Measurements from ENCODE around the gene LTF. TPM values are rescaled to one million over a fixed set of nuclear protein-coding genes. Genes with fewer than 3 reads are reported as not detected.

LTF gene
- total RNA-seq (not detected), total RNA-seq (0 to 5.8 (median 0.07) reads per million in 172 experiments)
- 0.05 TPM for polyA plus RNA-seq (2013, experiment 1 of 2)
- 0.14 TPM for polyA plus RNA-seq (2013, experiment 2 of 2)

GRCh38 chr3:46464326-46465195 is at the start of gene LTF:
Gene LTF, minus strand, starts transcription at chr3:46464905. Its CDS starts 38 bp downstream, at chr3:46464867.
- ChIA-PET CTCF (no interaction called here), POLR2A (no interaction called here)
- no peak within 1 kb of the TSS for H3K4me3 Mint-ChIP-seq
- TF ChIP-seq CTCF (IDR thresholded peaks at IDR 0.05), result no peak
- no peaks in the 10 kb centered on the region for H3K4me1 Mint-ChIP-seq (ENCODE audit: low read depth)
- DNase-seq (no peak), ATAC-seq (ENCODE audit: poor library complexity) (no peak)
- intact Hi-C loops (cut with DNase I, micrococcal nuclease), result no loop called here
- no peak within 1 kb of the TSS for H3K27ac ChIP-seq (ENCODE audit: low read depth in 1 of 2, low read length in 2 of 2)
- peaks cover 2% of the 10 kb centered on the region for H3K9me3 Mint-ChIP-seq
- peaks cover 0 to 12% of the 10 kb centered on the region in 2 experiments for H3K9me3 ChIP-seq (ENCODE audit: control insufficient read depth in 1 of 2, insufficient read depth in 1 of 2, low read length in 2 of 2)
- H3K36me3 ChIP-seq (ENCODE audit: insufficient read depth, low read length), result no peaks in the 10 kb centered on the region
- peaks cover 29 to 41% of the 10 kb centered on the region in 2 experiments for H3K27me3 ChIP-seq (ENCODE audit: control insufficient read depth in 1 of 2, insufficient read depth in 2 of 2, low read length in 2 of 2)
- no peaks in the 10 kb centered on the region for H3K36me3 Mint-ChIP-seq (ENCODE audit: low read depth)
- H3K4me3 ChIP-seq (ENCODE audit: low read length), result no peak within 1 kb of the TSS
- peaks cover 64% of the 10 kb centered on the region for H3K27me3 Mint-ChIP-seq
- H3K27ac Mint-ChIP-seq, result no peak within 1 kb of the TSS
- H3K4me1 ChIP-seq (ENCODE audit: insufficient read depth, low read length), result peaks cover 6% of the 10 kb centered on the region

- H3K4me3 ChIP-seq (ENCODE audit: low read length), result no peak overlapping the region
- Mint-ChIP-seq H3K27ac (no peak overlapping the region), H3K4me3 (no peak overlapping the region), H3K36me3 (ENCODE audit: low read depth) (no peaks in the 10 kb centered on the region), H3K4me1 (ENCODE audit: low read depth) (no peaks in the 10 kb centered on the region), H3K27me3 (no peaks in the 10 kb centered on the region), H3K9me3 (no peaks in the 10 kb centered on the region)
- ChIA-PET CTCF (interaction anchor here (1.7 to 8.4 kb wide), 2 partner anchors 23 to 46 kb away, joined by 4 to 44 read pairs; no protein-coding TSS in a partner anchor), POLR2A (interaction anchor here (1.1 kb wide), 1 partner anchor 27 kb away, joined by 3 read pairs; no protein-coding TSS in a partner anchor)
- intact Hi-C loops (cut with DNase I, micrococcal nuclease), result no loop called here
- H3K36me3 ChIP-seq (ENCODE audit: insufficient read depth, low read length), result no peaks in the 10 kb centered on the region
- H3K27me3 ChIP-seq (ENCODE audit: control insufficient read depth in 1 of 2, insufficient read depth in 2 of 2, low read length in 2 of 2), result no peaks in the 10 kb centered on the region
- no peak for TF ChIP-seq CTCF (IDR thresholded peaks at IDR 0.05)
- H3K9me3 ChIP-seq (ENCODE audit: control insufficient read depth in 1 of 2, insufficient read depth in 1 of 2, low read length in 2 of 2), result no peaks in the 10 kb centered on the region
- H3K4me1 ChIP-seq (ENCODE audit: insufficient read depth, low read length), result no peaks in the 10 kb centered on the region
- H3K27ac ChIP-seq (ENCODE audit: low read depth in 1 of 2, low read length in 2 of 2), result no peak overlapping the region
- DNase-seq, result no peak
- no peak for ATAC-seq (ENCODE audit: poor library complexity)
These were observed 47.6 kb upstream of the LTF start for GRCh38 chr3:46512191-46512749.

GRCh38 chr3:46509661-46510187 is 45.0 kb upstream of the LTF start:
- H3K4me1 Mint-ChIP-seq (ENCODE audit: low read depth), result no peaks in the 10 kb centered on the region
- Histone ChIP-seq H3K4me1 (ENCODE audit: insufficient read depth, low read length) (no peaks in the 10 kb centered on the region), H3K36me3 (ENCODE audit: insufficient read depth, low read length) (no peaks in the 10 kb centered on the region), H3K27me3 (ENCODE audit: control insufficient read depth in 1 of 2, insufficient read depth in 2 of 2, low read length in 2 of 2) (no peaks in the 10 kb centered on the region), H3K4me3 (ENCODE audit: low read length) (no peak overlapping the region), H3K9me3 (ENCODE audit: control insufficient read depth in 1 of 2, insufficient read depth in 1 of 2, low read length in 2 of 2) (no peaks in the 10 kb centered on the region), H3K27ac (ENCODE audit: low read depth in 1 of 2, low read length in 2 of 2) (no peak overlapping the region)
- no peak for TF ChIP-seq CTCF (IDR thresholded peaks at IDR 0.05)
- no peaks in the 10 kb centered on the region for H3K27me3 Mint-ChIP-seq
- ATAC-seq (ENCODE audit: poor library complexity), result no peak
- CTCF ChIA-PET, result interaction anchor here (1.4 to 8.4 kb wide), 3 partner anchors 18 to 48 kb away, joined by 4 to 44 read pairs (median 6); no protein-coding TSS in a partner anchor
- intact Hi-C loops (cut with DNase I, micrococcal nuclease), result no loop called here
- no peak overlapping the region for H3K27ac Mint-ChIP-seq
- H3K36me3 Mint-ChIP-seq (ENCODE audit: low read depth), result no peaks in the 10 kb centered on the region
- no peaks in the 10 kb centered on the region for H3K9me3 Mint-ChIP-seq
- DNase-seq, result no peak
- no peak overlapping the region for H3K4me3 Mint-ChIP-seq
- POLR2A ChIA-PET, result interaction anchor here (1.7 kb wide), 1 partner anchor 29 kb away, joined by 5 read pairs; no protein-coding TSS in a partner anchor
